Measurements from ENCODE around the gene TMEM30B.

- TF ChIP-seq POLR2A (IDR thresholded peaks at IDR 0.05; ENCODE audit: low read depth, low read length) (no peak), POLR2AphosphoS5 (IDR thresholded peaks at IDR 0.05; ENCODE audit: low read depth, low read length) (no peak), TAF1 (IDR thresholded peaks at IDR 0.05; ENCODE audit: low read depth, low read length) (no peak), SPI1 (IDR thresholded peaks at IDR 0.05; ENCODE audit: low read depth, low read length) (no peak)
These were observed 45.7 kb upstream of the TMEM30B start for GRCh38 chr14:61326847-61327246.

All from GM12891 (cell line).